ENCODE data around the gene CREM. TPM values are rescaled to one million over a fixed set of nuclear protein-coding genes. Genes with fewer than 3 reads are reported as not detected.

Gene CREM
- total RNA-seq, 1 experiment from 2014 or later, result 20.0 TPM

GRCh38 chr10:35079265-35079664 is 47.4 kb upstream of the CREM start:
- no peak overlapping the region for H2BK12ac ChIP-seq (ENCODE audit: insufficient read length, low read depth, low read length)
- H2BK5ac ChIP-seq (ENCODE audit: insufficient read length, low read length), result no peak overlapping the region
- no peak overlapping the region for H4K5ac ChIP-seq (ENCODE audit: insufficient read length, low read depth, low read length)
- no peaks in the 10 kb centered on the region for H3K9me3 ChIP-seq (ENCODE audit: control insufficient read depth, low read depth, low read length)
- no peaks in the 10 kb centered on the region for H3K23me2 ChIP-seq (ENCODE audit: insufficient read length, low read depth, low read length, poor library complexity, severe bottlenecking)
- no peak overlapping the region for H3K23ac ChIP-seq (ENCODE audit: insufficient read length, low read depth, low read length)
- peaks cover 11 to 20% (median 20%) of the 10 kb centered on the region in 3 experiments for H3K36me3 Mint-ChIP-seq (ENCODE audit: insufficient read depth in 1 of 3, low read depth in 3 of 3)
- H3K4me3 Mint-ChIP-seq, result no peak overlapping the region
- H2BK120ac ChIP-seq (ENCODE audit: low read depth, low read length, poor library complexity, severe bottlenecking), result no peak overlapping the region
- H3K79me1 ChIP-seq (ENCODE audit: insufficient read depth, low read depth, low read length, poor library complexity, severe bottlenecking), result peaks cover 11% of the 10 kb centered on the region
- no CpG with 5 or more reads among the region's 4 CpGs for WGBS (ENCODE audit: extremely low coverage, insufficient read length, low lambda C conversion rate)
- H2AFZ ChIP-seq (ENCODE audit: low read length), result no peak overlapping the region
- DNase-seq, result no peak
- no peak for TF ChIP-seq CTCF (conservative IDR thresholded peaks at IDR 0.05)
- peaks cover 3% of the 10 kb centered on the region; the same call in 1 of the 2 replicates for H3K79me2 ChIP-seq (ENCODE audit: insufficient read depth, low read length)
- H4K8ac ChIP-seq (replicated peaks; ENCODE audit: insufficient read length, low read depth, low read length), result no peak overlapping the region
- no peak overlapping the region for H3K4ac ChIP-seq (ENCODE audit: low read depth, low read length)
- no peaks in the 10 kb centered on the region for H3K4me1 ChIP-seq (ENCODE audit: insufficient read depth, low read length)
- H3K18ac ChIP-seq (ENCODE audit: insufficient read length, low read depth, low read length), result no peak overlapping the region
- H3K4me2 ChIP-seq (ENCODE audit: insufficient read depth, insufficient read length, low read length), result no peak overlapping the region
- no peak overlapping the region for H3K14ac ChIP-seq (ENCODE audit: insufficient read depth, low read length)
- no peak overlapping the region for H4K91ac ChIP-seq (ENCODE audit: insufficient read length, low read depth, low read length)
- no peaks in the 10 kb centered on the region for H3K4me1 Mint-ChIP-seq
- no peaks in the 10 kb centered on the region for H3K27me3 Mint-ChIP-seq (ENCODE audit: low read depth)
- no peak overlapping the region for H3K27ac ChIP-seq (ENCODE audit: insufficient read length, low read depth, low read length)
- H3K56ac ChIP-seq (ENCODE audit: insufficient read length, low read depth, low read length), result no peak overlapping the region
- H2BK20ac ChIP-seq (ENCODE audit: low read depth, low read length, poor library complexity, severe bottlenecking), result no peak overlapping the region
- peaks cover 13 to 20% of the 10 kb centered on the region in 2 experiments for H3K9me3 Mint-ChIP-seq
- no peak overlapping the region for H3T11ph ChIP-seq (ENCODE audit: low read length)
- no peaks in the 10 kb centered on the region for H4K20me1 ChIP-seq (ENCODE audit: control insufficient read depth, insufficient read depth, insufficient read length)
- no peaks in the 10 kb centered on the region for H3K27me3 ChIP-seq (ENCODE audit: insufficient read depth, low read length)
- no peak overlapping the region for H3K27ac Mint-ChIP-seq
- H3K9ac ChIP-seq (ENCODE audit: extremely low read depth, insufficient read length, low read length), result no peak overlapping the region
- H2BK15ac ChIP-seq (ENCODE audit: low read depth, low read length), result no peak overlapping the region
- H2AK5ac ChIP-seq (ENCODE audit: insufficient read length, low read length), result no peak overlapping the region
